T-cell (primary cell): Measurements from ENCODE around the gene MCEE. TPM values are rescaled to one million over a fixed set of nuclear protein-coding genes. Genes with fewer than 3 reads are reported as not detected.

Source experiments
- ATAC-seq, 4 experiments: fragments of 200-7000 bp in 3 of 4; fragments of 150-1000 bp in 1 of 4; cut with Tn5 transposase; replicated peaks in 1 of 4; 1 replicate in 3 of 4; 2 replicates in 1 of 4; pipeline ENCODE4 v1.10.0; 2021; ENCODE audit warnings: moderate library complexity in 3 of 4, mild to moderate bottlenecking in 2 of 4, moderate number of reproducible peaks in 1 of 4
- CTCF ChIA-PET, 2 donors: fragments of 300-600 bp; sonication (Branson Sonifier 250); formaldehyde crosslinking; loops; one replicate each; lab custom pipeline; 2022; ENCODE audit warnings: antibody characterized with exemption in 2 of 2; lab: Charles Lee
- POLR2A ChIA-PET, 2 donors: fragments of 300-600 bp; sonication (Branson Sonifier 250); formaldehyde crosslinking; loops; one replicate each; lab custom pipeline; 2022; ENCODE audit warnings: antibody characterized with exemption in 2 of 2; lab: Charles Lee
- DNase-seq, 35 experiments: peaks; one replicate each; pipeline versions ENCODE4 v3.0.0 to v3.0.0-alpha.2; 2013 to 2023
- H3K27ac ChIP-seq: one replicate; pipeline ENCODE4 v1.5.1; 2013; ENCODE audit warnings: low read length
- H3K27me3 ChIP-seq, 2 experiments: replicated peaks in 1 of 2; 1 replicate in 1 of 2; 2 replicates in 1 of 2; pipeline versions ENCODE4 v1.6.1 to v1.7.0; 2013; ENCODE audit warnings: low read length in 1 of 2, mixed read lengths in 1 of 2; ENCODE audit not compliant: control insufficient read depth in 2 of 2, insufficient read depth in 2 of 2; ENCODE audit errors: extremely low read depth in 1 of 2
- H3K36me3 ChIP-seq, 2 donors: 1 replicate in 1 of 2; 2 replicates in 1 of 2; pipeline versions ENCODE4 v1.6.1 to v1.7.0; 2013; ENCODE audit warnings: low read length in 1 of 2; ENCODE audit not compliant: control insufficient read depth in 2 of 2, insufficient read depth in 1 of 2; ENCODE audit errors: extremely low read depth in 1 of 2
- H3K4me1 ChIP-seq, 2 experiments: 1 replicate in 1 of 2; 2 replicates in 1 of 2; pipeline versions ENCODE4 v1.6.1 to v1.7.0; 2013; ENCODE audit warnings: low read length in 2 of 2, mixed read lengths in 1 of 2; ENCODE audit not compliant: insufficient read depth in 2 of 2, control insufficient read depth in 1 of 2; ENCODE audit errors: extremely low read depth in 1 of 2
- H3K4me3 ChIP-seq, 2 donors: 1 replicate in 1 of 2; 2 replicates in 1 of 2; pipeline versions ENCODE4 v1.5.1 to v1.7.0; 2013; ENCODE audit warnings: mild to moderate bottlenecking in 2 of 2, low read length in 1 of 2, moderate library complexity in 1 of 2; ENCODE audit not compliant: control insufficient read depth in 1 of 2; ENCODE audit errors: extremely low read depth in 1 of 2
- H3K9me3 ChIP-seq: 2 replicates; pipeline ENCODE4 v1.7.0; 2013
- H3K27ac Mint-ChIP-seq, 2 donors: one replicate each; pipeline ENCODE4 v1.8.0; 2020 to 2021; ENCODE audit warnings: mild to moderate bottlenecking in 2 of 2, mixed read lengths in 2 of 2
- H3K27me3 Mint-ChIP-seq, 2 donors: one replicate each; pipeline ENCODE4 v1.8.0; 2021 to 2022; ENCODE audit warnings: mixed read lengths in 2 of 2
- H3K36me3 Mint-ChIP-seq: one replicate; pipeline ENCODE4 v1.8.0; 2021; ENCODE audit warnings: mixed read lengths
- H3K4me1 Mint-ChIP-seq, 3 donors: one replicate each; pipeline ENCODE4 v1.8.0; 2020 to 2022; ENCODE audit warnings: mixed read lengths in 3 of 3, mild to moderate bottlenecking in 1 of 3
- H3K4me3 Mint-ChIP-seq, 3 donors: one replicate each; pipeline ENCODE4 v1.8.0; 2020 to 2022; ENCODE audit warnings: mild to moderate bottlenecking in 3 of 3, mixed read lengths in 3 of 3, moderate library complexity in 3 of 3
- H3K9me3 Mint-ChIP-seq, 3 donors: one replicate each; pipeline ENCODE4 v1.8.0; 2020 to 2022; ENCODE audit warnings: mixed read lengths in 3 of 3
- WGBS: methylation state at CpG from one replicate; pipeline ENCODE4 v1.1.5; 2013; ENCODE audit warnings: missing lambda C conversion rate; ENCODE audit not compliant: insufficient coverage; 5-methylcytosine and 5-hydroxymethylcytosine counted together
- total RNA-seq, 35 experiments: library from RNA in 6 of 35; stranded (reverse) in 6 of 35; fragments of 120-200 nt in 1 of 35; gene quantifications; one replicate each; pipeline versions ENCODE4 v1.2.1 to v1.2.4 and lab custom pipeline; 2013 to 2026

MCEE gene
- total RNA-seq, 5 donors from 2014 or later (not counting 1 experiment from before 2014, with no cell fraction given), result 13.7 to 22.4 (median 19.5) TPM

DNA sequence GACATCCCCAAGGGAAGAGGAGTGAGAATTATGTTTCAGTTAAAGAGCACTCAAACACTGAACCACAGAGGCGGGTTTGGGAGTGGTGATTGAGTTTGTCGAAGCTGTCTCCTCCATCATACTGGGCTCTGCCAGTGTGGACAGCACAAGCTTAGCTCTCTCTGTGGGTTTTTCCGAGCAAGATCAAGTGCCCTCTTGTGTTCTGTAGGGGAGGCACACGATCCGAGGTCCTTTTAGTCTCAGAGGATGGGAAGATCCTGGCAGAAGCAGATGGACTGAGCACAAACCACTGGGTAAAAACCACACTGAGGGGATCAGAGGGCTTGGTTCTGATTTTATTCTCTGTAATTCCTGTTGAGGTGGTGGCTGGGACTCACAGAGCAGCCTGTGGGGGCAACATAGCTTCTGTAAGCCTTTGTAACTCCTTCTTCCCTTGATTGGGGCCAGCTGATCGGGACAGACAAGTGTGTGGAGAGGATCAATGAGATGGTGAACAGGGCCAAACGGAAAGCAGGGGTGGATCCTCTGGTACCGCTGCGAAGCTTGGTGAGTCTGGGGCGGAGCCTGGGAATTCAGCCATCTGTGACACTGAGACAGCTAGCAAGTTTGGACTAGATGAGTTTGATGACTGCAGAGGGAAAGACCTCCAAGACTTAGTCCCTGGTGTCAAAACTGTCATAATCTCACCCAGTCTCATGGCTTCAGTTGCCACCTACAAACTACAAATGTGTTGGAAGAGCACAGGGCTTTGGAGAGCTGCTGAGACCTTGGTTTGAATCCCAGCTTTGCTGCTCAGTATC lies 59.5 kb downstream of the MCEE start:
- no peaks in the 10 kb centered on the region for H3K27me3 Mint-ChIP-seq
- ChIA-PET POLR2A (interaction anchor here (0.6 to 1.4 kb wide), 2 partner anchors 60 to 105 kb away, joined by 4 to 6 read pairs; partner anchors contain the start of gene MPHOSPH10 (in 1 of the 2)), CTCF (interaction anchor here (0.9 to 1.9 kb wide), 3 partner anchors 11 to 60 kb away, joined by 3 to 9 read pairs (median 5); partner anchors contain the start of genes MCEE (in 1 of the 2) and MPHOSPH10 (in 1 of the 2))
- Histone ChIP-seq H3K27me3 (no peaks in the 10 kb centered on the region), H3K27ac (peak overlapping the region; percentile 83), H3K4me1 (peaks cover 30 to 57% of the 10 kb centered on the region in 2 experiments), H3K36me3 (peaks cover 7 to 26% of the 10 kb centered on the region in 2 donors), H3K4me3 (no peak overlapping the region), H3K9me3 (no peaks in the 10 kb centered on the region)
- peak overlapping the region; percentile 98 to 100 for H3K27ac Mint-ChIP-seq
- WGBS, result 87% methylated on average over 7 of the region's 10 CpGs
- H3K36me3 Mint-ChIP-seq, result peaks cover 31% of the 10 kb centered on the region
- no peaks in the 10 kb centered on the region for H3K9me3 Mint-ChIP-seq
- DNase-seq (peak in 1 of 35 experiments; percentile 17), ATAC-seq (no peak)
- peak overlapping the region; percentile 26 to 99 (median 96) for H3K4me3 Mint-ChIP-seq
- peaks cover 68 to 74% (median 73%) of the 10 kb centered on the region in 3 donors for H3K4me1 Mint-ChIP-seq

DNA sequence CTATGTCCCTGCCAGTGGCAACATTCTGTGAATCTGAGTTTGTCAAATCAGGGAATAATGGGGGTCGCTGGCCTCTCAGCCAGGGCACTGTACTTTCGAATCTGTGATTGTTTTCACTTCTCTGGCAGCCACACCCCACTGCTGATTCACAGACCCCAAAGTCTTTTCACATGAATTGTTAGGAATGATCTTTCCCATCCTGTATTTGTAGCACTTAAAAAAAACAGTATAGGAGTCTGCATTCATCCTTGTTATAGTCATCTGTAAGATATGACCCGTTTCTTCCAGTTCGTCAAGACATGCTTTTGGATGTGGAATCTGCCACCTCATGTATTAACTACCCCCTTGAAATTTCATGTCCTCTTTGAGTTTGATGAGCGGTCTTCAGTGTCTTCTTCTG lies 60.7 kb downstream of the MCEE start:
- Mint-ChIP-seq H3K36me3 (peaks cover 27% of the 10 kb centered on the region), H3K4me3 (peak overlapping the region; percentile 96 to 99 (median 99)), H3K27me3 (no peaks in the 10 kb centered on the region), H3K9me3 (no peaks in the 10 kb centered on the region), H3K27ac (peak overlapping the region; percentile 98 to 100), H3K4me1 (peaks cover 66 to 77% (median 72%) of the 10 kb centered on the region in 3 donors)
- Histone ChIP-seq H3K27ac (peak overlapping the region; percentile 89), H3K36me3 (peaks cover 7 to 21% of the 10 kb centered on the region in 2 donors), H3K4me3 (peak overlapping the region; percentile 94 to 95), H3K4me1 (peaks cover 30 to 57% of the 10 kb centered on the region in 2 experiments), H3K27me3 (no peaks in the 10 kb centered on the region), H3K9me3 (no peaks in the 10 kb centered on the region)
- ChIA-PET CTCF (no interaction called here), POLR2A (interaction anchor here (1.0 to 1.5 kb wide), 2 partner anchors 60 to 263 kb away, joined by 3 to 4 read pairs; partner anchors contain the start of gene MCEE (in 1 of the 2))
- WGBS, result no CpG with 5 or more reads among the region's 5 CpGs
- DNase-seq (no peak), ATAC-seq (no peak)

DNA sequence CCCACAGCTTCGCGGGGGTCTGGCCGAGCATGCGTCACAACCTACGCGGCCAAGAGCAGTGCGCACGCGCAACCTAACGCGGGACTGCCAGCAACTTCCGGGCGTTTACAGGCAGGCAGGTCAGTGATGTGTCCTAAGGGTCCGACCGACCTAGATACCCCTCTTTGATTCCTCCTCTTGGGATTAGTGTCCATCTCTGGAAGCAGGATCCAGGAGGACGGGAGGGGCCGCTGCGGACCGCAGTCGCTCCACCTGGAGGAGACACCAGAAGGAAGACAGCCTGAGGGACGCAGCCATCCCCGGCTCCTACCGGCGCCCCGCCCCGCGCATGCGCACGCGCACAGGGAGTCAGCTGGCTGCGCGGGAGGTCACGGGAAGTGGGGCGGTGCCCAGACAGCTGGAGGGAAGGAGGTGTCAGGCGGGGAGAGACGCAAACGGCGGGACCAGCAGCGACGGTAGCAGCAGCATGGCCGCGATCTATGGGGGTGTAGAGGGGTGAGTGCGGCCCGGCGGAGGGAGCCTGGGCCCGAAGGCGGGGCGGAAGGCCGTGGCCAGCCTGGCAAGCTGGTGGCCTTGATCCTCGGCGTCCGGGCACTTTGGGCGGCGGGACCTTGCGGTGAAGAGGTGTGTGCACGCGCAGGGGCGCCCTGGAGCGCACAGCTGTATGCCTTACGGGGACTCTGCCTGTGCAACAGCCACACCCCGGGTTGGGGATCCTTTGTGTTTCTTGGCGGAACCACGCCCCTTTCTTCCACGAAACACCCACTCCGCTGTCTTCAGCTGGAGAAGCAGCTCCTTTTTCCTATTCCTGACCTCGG lies 61.6 kb downstream of the MCEE start, which contains the start of gene NAGK:
TSS of gene NAGK (plus strand) at position 431 of the 818 bp plus-strand sequence. CDS start at position 467, 36 bp downstream.
- WGBS, result under 1% methylated on average over 60 of the region's 66 CpGs
- CTCF ChIA-PET, result interaction anchor here in 1 of 2 donors (0.6 to 1.2 kb wide), 6 partner anchors 32 to 775 kb away, joined by 3 to 5 read pairs (median 4); partner anchors contain the start of genes MPHOSPH10, SNRPG and ZNF638
- Mint-ChIP-seq H3K4me1 (peaks cover 57 to 68% (median 63%) of the 10 kb centered on the region in 3 donors), H3K9me3 (no peaks in the 10 kb centered on the region), H3K36me3 (peaks cover 17% of the 10 kb centered on the region), H3K27me3 (no peaks in the 10 kb centered on the region), H3K4me3 (peak within 1 kb of the TSS; percentile 96 to 99 (median 99)), H3K27ac (peak within 1 kb of the TSS; percentile 98 to 100)
- Histone ChIP-seq H3K27ac (peak within 1 kb of the TSS; percentile 89), H3K4me1 (peaks cover 26 to 53% of the 10 kb centered on the region in 2 experiments), H3K27me3 (no peaks in the 10 kb centered on the region), H3K9me3 (no peaks in the 10 kb centered on the region), H3K36me3 (peaks cover 0 to 12% of the 10 kb centered on the region in 2 donors), H3K4me3 (peak within 1 kb of the TSS; percentile 94 to 95)
- POLR2A ChIA-PET, result interaction anchor here (0.6 to 2.7 kb wide), 9 partner anchors 10 to 1760 kb away, joined by 3 to 20 read pairs (median 3); partner anchors contain the start of genes MCEE (in 2 of the 2), MPHOSPH10 (in 1 of the 2) and PAIP2B (in 1 of the 2)
- ATAC-seq (peak; percentile 83 to 88 (median 86)), DNase-seq (peak; percentile 95 to 99 (median 97))

DNA sequence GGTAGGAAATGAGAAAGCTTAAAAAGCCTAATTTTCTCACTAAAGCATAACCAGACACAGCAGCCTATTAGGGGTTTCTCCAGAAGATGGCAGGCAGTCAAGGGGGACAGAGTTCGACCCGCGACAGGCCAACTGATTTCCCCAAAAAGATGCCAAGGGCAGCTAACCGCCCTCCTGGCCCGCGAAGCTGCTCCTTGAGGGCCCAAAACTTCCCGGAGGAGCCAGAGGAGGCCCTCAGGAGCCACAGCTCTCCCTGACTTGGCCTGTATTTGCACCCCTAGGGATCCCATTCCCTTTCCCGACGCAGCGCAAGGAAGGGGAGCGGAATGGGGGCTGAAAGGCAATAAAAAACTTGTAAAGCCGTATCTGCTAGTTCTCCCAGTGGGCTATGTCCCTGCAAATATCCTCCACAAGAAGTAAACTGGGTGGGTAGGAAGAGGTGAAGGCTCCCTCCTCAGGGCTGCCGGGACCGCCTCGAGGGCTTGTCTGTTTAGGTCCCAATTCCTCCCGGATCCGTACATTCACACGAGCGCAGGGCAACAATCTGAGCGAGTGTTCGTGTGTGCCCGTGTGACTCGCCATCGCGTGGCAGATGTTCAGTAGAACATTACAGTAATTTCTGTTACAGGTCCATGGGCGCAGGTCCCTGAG lies 62.3 kb downstream of the MCEE start:
- CTCF ChIA-PET, result interaction anchor here in 1 of 2 donors (0.6 to 1.2 kb wide), 7 partner anchors 33 to 774 kb away, joined by 3 to 5 read pairs (median 4); partner anchors contain the start of genes MPHOSPH10, SNRPG and ZNF638
- H3K27me3 Mint-ChIP-seq, result no peaks in the 10 kb centered on the region
- H3K27ac ChIP-seq, result peak overlapping the region; percentile 89
- WGBS, result 15% methylated on average over 23 of the region's 26 CpGs
- peak overlapping the region; percentile 96 to 99 (median 99) for H3K4me3 Mint-ChIP-seq
- no peaks in the 10 kb centered on the region for H3K27me3 ChIP-seq
- peaks cover 22 to 47% of the 10 kb centered on the region in 2 experiments for H3K4me1 ChIP-seq
- ATAC-seq (peak in 1 of 4 experiments; percentile 33), DNase-seq (peak in 2 of 35 experiments; percentile 15 to 42)
- H3K4me1 Mint-ChIP-seq, result peaks cover 51 to 60% (median 57%) of the 10 kb centered on the region in 3 donors
- H3K27ac Mint-ChIP-seq, result peak overlapping the region; percentile 98 to 100
- peaks cover 16% of the 10 kb centered on the region for H3K36me3 Mint-ChIP-seq
- POLR2A ChIA-PET, result interaction anchor here (0.5 to 2.7 kb wide), 9 partner anchors 11 to 1759 kb away, joined by 3 to 20 read pairs (median 3); partner anchors contain the start of genes MCEE (in 1 of the 2), MPHOSPH10 (in 1 of the 2) and PAIP2B (in 1 of the 2)
- H3K9me3 Mint-ChIP-seq, result no peaks in the 10 kb centered on the region
- peaks cover 0 to 5% of the 10 kb centered on the region in 2 donors for H3K36me3 ChIP-seq
- peak overlapping the region; percentile 94 to 95 for H3K4me3 ChIP-seq
- no peaks in the 10 kb centered on the region for H3K9me3 ChIP-seq

DNA sequence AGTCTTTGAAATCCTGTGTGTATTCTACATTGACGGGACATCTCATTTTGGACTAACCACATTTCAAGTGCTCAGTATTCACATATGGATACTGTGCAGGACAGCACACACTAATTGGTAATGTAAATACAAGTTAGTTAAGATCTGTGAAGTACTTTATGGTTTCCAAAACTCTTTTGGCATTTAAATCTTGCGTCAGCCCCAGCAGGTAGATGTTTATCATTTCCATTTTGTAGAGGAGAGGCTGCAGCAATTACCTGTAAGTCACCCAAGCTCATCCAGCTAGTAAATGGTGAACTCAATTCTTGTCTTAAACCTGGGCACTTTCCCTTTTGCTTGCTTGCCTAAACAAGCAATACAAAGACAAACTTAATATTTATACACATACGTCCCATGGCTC lies 63.2 kb downstream of the MCEE start:
- H3K36me3 Mint-ChIP-seq, result peaks cover 13% of the 10 kb centered on the region
- H3K4me1 ChIP-seq, result peaks cover 14 to 39% of the 10 kb centered on the region in 2 experiments

More for the DNA sequence above, 63.2 kb downstream of the MCEE start:
- Mint-ChIP-seq H3K4me3 (peak overlapping the region; percentile 49 to 96 (median 49)), H3K9me3 (no peaks in the 10 kb centered on the region), H3K27ac (peak overlapping the region; percentile 39 to 49), H3K4me1 (peaks cover 42 to 52% (median 48%) of the 10 kb centered on the region in 3 donors), H3K27me3 (no peaks in the 10 kb centered on the region)
- H3K36me3 ChIP-seq, result no peaks in the 10 kb centered on the region
- DNase-seq (no peak), ATAC-seq (no peak)
- H3K27me3 ChIP-seq, result peaks cover 0 to under 1% of the 10 kb centered on the region in 2 experiments
- POLR2A ChIA-PET, result interaction anchor here (0.5 to 2.7 kb wide), 2 partner anchors 64 to 591 kb away, joined by 7 to 20 read pairs; partner anchors contain the start of genes MCEE (in 1 of the 2) and MPHOSPH10 (in 1 of the 2)
- WGBS, result no CpG with 5 or more reads among the region's 3 CpGs
- CTCF ChIA-PET, result interaction anchor here in 1 of 2 donors (0.6 kb wide), 1 partner anchor 70 kb away, joined by 3 read pairs; no protein-coding TSS in a partner anchor
- H3K4me3 ChIP-seq, result no peak overlapping the region
- no peaks in the 10 kb centered on the region for H3K9me3 ChIP-seq
- H3K27ac ChIP-seq, result no peak overlapping the region
